ENCODE data around the gene ADARB1. TPM values are rescaled to one million over a fixed set of nuclear protein-coding genes. Genes with fewer than 3 reads are reported as not detected.
A peak's percentile ranks its signal among the peaks of the same experiment; 100 is the strongest.

Gene ADARB1
- total RNA-seq, 1 experiment from 2014 or later = 14.6 TPM

- H3K4me3 Mint-ChIP-seq = no peak overlapping the region
- no peak for TF ChIP-seq ARID4B (CRISPR knock-in tag; IDR thresholded peaks at IDR 0.05; ENCODE audit: borderline replicate concordance)
- no peak for TF ChIP-seq ATF6 (CRISPR knock-in tag; IDR thresholded peaks at IDR 0.05)
- no peak for TF ChIP-seq ZNF396 (CRISPR knock-in tag; IDR thresholded peaks at IDR 0.05; ENCODE audit: borderline replicate concordance)
- TF ChIP-seq ZNF281 (CRISPR knock-in tag; IDR thresholded peaks at IDR 0.05) = no peak
- TF ChIP-seq ZNF263 (CRISPR knock-in tag; IDR thresholded peaks at IDR 0.05; ENCODE audit: low read depth) = no peak
- TF ChIP-seq E2F5 (CRISPR knock-in tag; IDR thresholded peaks at IDR 0.05) = no peak
- no peak for TF ChIP-seq TCF7 (CRISPR knock-in tag; IDR thresholded peaks at IDR 0.05; ENCODE audit: low read depth)
- no peak for TF ChIP-seq RELA (CRISPR knock-in tag; IDR thresholded peaks at IDR 0.05; ENCODE audit: borderline replicate concordance)
- no peak for TF ChIP-seq SMAD3 (CRISPR knock-in tag; IDR thresholded peaks at IDR 0.05; ENCODE audit: borderline replicate concordance)
- TF ChIP-seq NR2C2 (CRISPR knock-in tag; IDR thresholded peaks at IDR 0.05) = no peak
- H3K9me3 Mint-ChIP-seq = no peaks in the 10 kb centered on the region
- H3K27ac Mint-ChIP-seq = no peak overlapping the region
- DNase-seq (ENCODE audit: low spot score) (no peak), ATAC-seq (peak; percentile 21; the same call in 1 of the 2 replicates)
- H3K36me3 Mint-ChIP-seq = no peaks in the 10 kb centered on the region
- H3K27me3 Mint-ChIP-seq (ENCODE audit: low read depth) = no peaks in the 10 kb centered on the region; the same call in 1 of the 2 replicates
- ChIA-PET POLR2A (no interaction called here), CTCF (interaction anchor here (1.0 to 1.7 kb wide), 2 partner anchors 32 to 42 kb away, joined by 4 to 5 read pairs; no protein-coding TSS in a partner anchor)
- H3K4me1 Mint-ChIP-seq = no peaks in the 10 kb centered on the region
Observed at GRCh38 chr21:45096217-45096616, 21.8 kb downstream of the ADARB1 start.

- H3K27ac Mint-ChIP-seq = 0 out of 2 replicates have a peak overlapping the region, but pooled peaks have one; percentile 47
- no peaks in the 10 kb centered on the region for H3K9me3 Mint-ChIP-seq
- H3K4me1 Mint-ChIP-seq = peaks cover 8% of the 10 kb centered on the region; the same call in 1 of the 2 replicates
- CTCF ChIA-PET = interaction anchor here (0.7 to 1.7 kb wide), 7 partner anchors 23 to 46 kb away, joined by 3 to 6 read pairs (median 4); partner anchors contain the start of gene ADARB1
- ATAC-seq (no peak), DNase-seq (ENCODE audit: low spot score) (no peak)
- H3K36me3 Mint-ChIP-seq = no peaks in the 10 kb centered on the region
- H3K4me3 Mint-ChIP-seq = no peak overlapping the region
- H3K27me3 Mint-ChIP-seq (ENCODE audit: low read depth) = no peaks in the 10 kb centered on the region; the same call in 1 of the 2 replicates
- POLR2A ChIA-PET = interaction anchor here (0.5 kb wide), 1 partner anchor 156 kb away, joined by 3 read pairs; no protein-coding TSS in a partner anchor
- no peak for TF ChIP-seq PRDM15 (CRISPR knock-in tag; IDR thresholded peaks at IDR 0.05)
- TF ChIP-seq JUN (CRISPR knock-in tag; IDR thresholded peaks at IDR 0.05) = no peak
- TF ChIP-seq FOXP1 (CRISPR knock-in tag; IDR thresholded peaks at IDR 0.05; ENCODE audit: borderline replicate concordance) = no peak
- no peak for TF ChIP-seq ZNF121 (CRISPR knock-in tag; IDR thresholded peaks at IDR 0.05)
- TF ChIP-seq NFATC4 (CRISPR knock-in tag; IDR thresholded peaks at IDR 0.05) = no peak
- no peak for TF ChIP-seq CDX4 (CRISPR knock-in tag; IDR thresholded peaks at IDR 0.05; ENCODE audit: borderline replicate concordance)
Observed at GRCh38 chr21:45097827-45098387, 23.5 kb downstream of the ADARB1 start.

All from WTC11 (cell line).